Measurements from ENCODE around the gene GBE1.
A peak's percentile ranks its signal among the peaks of the same experiment; 100 is the strongest.
"Not testable (repeated sequence)": the region's sequence is repeated elsewhere in the genome, so short reads cannot be mapped to it uniquely, and the experiment has no call there.

The GBE1 gene

DNA sequence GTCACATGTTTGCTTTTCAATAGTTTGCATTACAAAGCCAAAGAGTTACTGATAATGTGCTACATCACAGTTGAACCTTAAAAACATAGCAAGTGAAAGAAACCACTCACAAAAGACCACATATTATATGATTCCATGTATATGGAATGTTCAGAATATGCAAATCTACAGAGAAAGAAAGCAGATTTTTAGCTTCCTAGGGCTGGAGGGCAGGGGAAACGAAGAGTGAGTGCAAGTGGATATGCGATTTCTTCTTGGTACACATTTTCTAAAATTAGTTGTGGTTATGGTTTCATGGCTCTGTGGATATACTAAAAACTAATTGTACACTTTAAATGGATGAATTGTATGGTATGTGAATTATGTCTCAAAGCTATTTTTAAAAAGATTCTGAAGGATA, 4.0 kb upstream of the GBE1 start:
- DNase-seq (ENCODE audit: low spot score in 2 of 2) (no peak), ATAC-seq (ENCODE audit: low read depth) (no peak)
- H3K9me3 Mint-ChIP-seq, result no peaks in the 10 kb centered on the region

DNA sequence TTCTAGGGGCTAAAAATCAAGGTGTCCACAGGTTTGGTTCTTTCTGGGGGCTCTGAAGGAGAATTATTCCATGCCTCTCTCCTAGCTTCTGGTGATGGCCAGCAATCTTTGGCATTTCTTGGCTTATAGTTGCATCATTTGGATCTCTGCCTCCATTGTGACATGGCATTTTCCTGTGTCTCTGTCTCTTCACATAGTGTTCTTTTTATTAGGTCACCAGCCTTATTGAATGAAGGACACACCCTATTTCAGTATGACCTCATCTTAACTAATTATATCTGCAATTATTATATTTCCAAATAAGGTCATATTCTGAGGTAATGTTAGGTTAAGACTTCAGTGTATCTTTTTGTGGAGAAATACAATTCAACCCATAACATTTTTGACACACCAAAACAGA, 3.2 kb upstream of the GBE1 start:
- no peaks in the 10 kb centered on the region for H3K36me3 Mint-ChIP-seq
- ATAC-seq (ENCODE audit: low read depth) (no peak), DNase-seq (ENCODE audit: low spot score in 2 of 2) (no peak)
- no peak overlapping the region for H3K27ac Mint-ChIP-seq
- H3K9me3 Mint-ChIP-seq, result no peaks in the 10 kb centered on the region
- H3K4me3 Mint-ChIP-seq, result no peak overlapping the region
- H3K27me3 Mint-ChIP-seq, result peaks cover 6% of the 10 kb centered on the region
- H3K4me1 Mint-ChIP-seq, result peaks cover 15% of the 10 kb centered on the region

More for the DNA sequence above, 4.0 kb upstream of the GBE1 start:
- Mint-ChIP-seq H3K27me3 (peaks cover 6% of the 10 kb centered on the region), H3K4me3 (no peak overlapping the region), H3K27ac (no peak overlapping the region), H3K4me1 (peaks cover 12% of the 10 kb centered on the region), H3K36me3 (no peaks in the 10 kb centered on the region)

DNA sequence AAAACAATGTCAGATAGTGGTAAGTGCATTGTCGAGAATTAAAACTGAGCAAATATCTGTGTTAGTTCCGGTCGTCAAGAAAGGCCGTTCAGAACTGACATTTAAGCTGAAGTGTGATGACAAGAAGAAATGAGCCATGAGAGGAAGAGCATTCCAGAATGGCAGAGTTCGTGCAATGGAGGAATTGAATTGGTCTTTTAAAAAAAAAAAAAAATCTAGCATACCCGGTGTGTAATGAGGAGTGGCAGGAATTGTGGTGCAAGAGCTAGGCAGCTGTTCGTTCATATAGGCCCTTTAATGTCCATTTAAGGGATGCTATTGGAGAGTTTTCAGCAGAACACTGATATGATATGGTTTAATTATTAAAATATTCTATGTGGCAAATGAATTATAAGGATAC, 2.6 kb upstream of the GBE1 start:
- H3K36me3 Mint-ChIP-seq, result peaks cover under 1% of the 10 kb centered on the region
- no peak overlapping the region for H3K4me3 Mint-ChIP-seq
- H3K4me1 Mint-ChIP-seq, result peaks cover 15% of the 10 kb centered on the region
- ATAC-seq (ENCODE audit: low read depth), result no peak
- no peaks in the 10 kb centered on the region for H3K9me3 Mint-ChIP-seq
- DNase-seq (ENCODE audit: low spot score in 2 of 2), result no peak
- H3K27me3 Mint-ChIP-seq, result peaks cover 4% of the 10 kb centered on the region
- no peak overlapping the region for H3K27ac Mint-ChIP-seq

DNA sequence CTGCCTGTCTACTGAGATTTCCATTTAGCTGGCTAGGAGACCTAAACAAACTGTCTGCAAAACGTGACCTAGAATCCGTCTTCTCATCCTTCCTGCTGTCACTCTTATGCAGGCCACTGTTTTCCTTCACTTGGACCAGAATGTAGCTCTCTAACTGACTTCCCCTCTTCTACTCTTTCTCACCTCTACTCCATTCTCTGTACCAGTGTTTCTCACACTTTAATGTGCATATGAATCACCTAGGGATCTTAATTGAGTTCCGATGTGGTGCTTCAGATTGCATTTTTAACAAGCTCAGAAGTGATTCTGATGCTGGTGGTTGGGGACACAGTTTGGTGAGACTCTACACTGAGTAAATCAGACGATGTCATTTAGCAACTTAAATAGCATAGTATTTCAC, 1.6 kb upstream of the GBE1 start:
- peaks cover 15% of the 10 kb centered on the region for H3K4me1 Mint-ChIP-seq
- H3K4me3 Mint-ChIP-seq, result peak overlapping the region; percentile 46
- DNase-seq (ENCODE audit: low spot score in 2 of 2), result no peak
- H3K9me3 Mint-ChIP-seq, result no peaks in the 10 kb centered on the region
- no peak for ATAC-seq (ENCODE audit: low read depth)
- no peaks in the 10 kb centered on the region for H3K27me3 Mint-ChIP-seq
- peaks cover 9% of the 10 kb centered on the region for H3K36me3 Mint-ChIP-seq
- peak overlapping the region; percentile 64 for H3K27ac Mint-ChIP-seq

DNA sequence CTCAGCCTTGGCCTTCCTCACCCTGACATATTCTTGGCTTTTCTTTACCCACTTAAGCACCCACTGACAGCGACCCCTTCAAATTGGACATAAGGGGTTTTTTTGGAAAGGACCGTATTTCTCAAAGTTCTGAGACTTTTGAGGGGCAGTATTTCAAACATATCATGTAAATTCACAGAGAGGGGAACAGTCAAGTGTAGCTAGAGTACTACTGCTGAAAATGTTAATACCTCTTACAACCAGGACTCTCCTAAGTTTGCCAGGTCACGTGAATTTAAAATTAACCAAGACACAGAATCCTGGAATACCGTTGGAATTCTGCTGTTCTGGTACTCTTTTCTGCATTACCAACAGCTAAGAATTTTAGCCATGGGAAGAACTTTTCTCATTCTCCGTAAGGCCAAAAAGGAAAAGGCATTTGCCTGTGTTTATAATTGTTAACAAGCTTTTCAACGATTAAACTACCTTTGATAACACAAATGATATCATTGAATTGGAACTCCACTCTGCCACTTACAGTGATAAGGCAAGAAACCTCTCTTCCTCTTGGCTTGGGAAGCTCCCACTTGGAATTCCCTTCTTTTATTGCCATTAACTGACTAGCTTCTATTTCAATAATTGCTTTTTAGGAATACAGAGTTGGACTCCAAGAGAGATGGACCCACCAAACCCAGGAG, 597 bp upstream of the GBE1 start:
- Mint-ChIP-seq H3K4me3 (peak overlapping the region; percentile 98), H3K36me3 (peaks cover 18% of the 10 kb centered on the region), H3K4me1 (peaks cover 15% of the 10 kb centered on the region), H3K9me3 (no peaks in the 10 kb centered on the region), H3K27me3 (no peaks in the 10 kb centered on the region), H3K27ac (peak overlapping the region; percentile 97)
- ATAC-seq (ENCODE audit: low read depth), result no peak
- no peak for DNase-seq (ENCODE audit: low spot score in 2 of 2)

DNA sequence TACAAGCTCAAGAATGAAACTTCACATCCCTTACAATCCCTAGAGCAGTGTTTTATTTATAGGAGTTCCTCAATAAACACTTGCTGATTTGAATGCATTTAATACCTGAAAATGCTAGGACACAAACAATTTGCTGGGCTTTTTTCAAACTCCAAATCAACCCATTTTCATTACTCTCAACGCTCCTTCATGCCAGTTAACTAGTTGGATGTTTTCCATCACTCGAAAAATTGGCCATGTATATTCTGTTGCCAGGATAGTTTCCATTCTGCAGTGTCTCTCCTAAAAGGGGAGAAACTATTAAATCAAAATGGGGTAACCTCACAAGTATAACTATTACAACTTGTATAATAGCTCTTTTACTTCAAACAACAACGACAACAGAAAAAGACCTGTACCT, 1.2 kb downstream of the GBE1 start:
- DNase-seq (ENCODE audit: low spot score in 2 of 2) (no peak), ATAC-seq (ENCODE audit: low read depth) (no peak)
- peaks cover 13% of the 10 kb centered on the region for H3K4me1 Mint-ChIP-seq
- H3K27me3 Mint-ChIP-seq, result no peaks in the 10 kb centered on the region
- peak overlapping the region; percentile 98 for H3K4me3 Mint-ChIP-seq
- H3K9me3 Mint-ChIP-seq, result no peaks in the 10 kb centered on the region
- peaks cover 22% of the 10 kb centered on the region for H3K36me3 Mint-ChIP-seq
- peak overlapping the region; percentile 97 for H3K27ac Mint-ChIP-seq

DNA sequence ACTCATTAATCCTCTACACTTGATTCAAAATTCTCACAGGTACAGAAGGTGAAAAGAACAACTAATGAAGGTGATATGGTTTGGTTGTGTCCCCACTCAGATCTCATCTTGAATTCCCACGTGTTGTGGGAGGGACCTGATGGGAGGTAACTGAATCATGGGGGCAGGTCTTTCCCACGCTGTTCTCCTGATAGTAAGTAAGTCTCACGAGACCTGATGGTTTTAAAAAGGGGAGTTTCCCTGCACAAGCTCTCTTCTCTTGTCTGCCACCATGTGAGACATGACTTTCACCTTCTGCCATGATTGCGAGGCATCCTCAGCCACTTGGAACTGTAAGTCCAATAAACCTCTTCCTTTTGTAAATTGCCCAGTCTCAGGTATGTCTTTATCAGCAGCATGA, 2.7 kb downstream of the GBE1 start:
- not testable (repeated sequence) for H3K4me3 Mint-ChIP-seq; ATAC-seq (ENCODE audit: low read depth); H3K27ac Mint-ChIP-seq; H3K9me3 Mint-ChIP-seq; H3K27me3 Mint-ChIP-seq; DNase-seq (ENCODE audit: low spot score in 2 of 2)
- Mint-ChIP-seq H3K4me1 (peaks cover 13% of the 10 kb centered on the region), H3K36me3 (peaks cover 29% of the 10 kb centered on the region)

DNA sequence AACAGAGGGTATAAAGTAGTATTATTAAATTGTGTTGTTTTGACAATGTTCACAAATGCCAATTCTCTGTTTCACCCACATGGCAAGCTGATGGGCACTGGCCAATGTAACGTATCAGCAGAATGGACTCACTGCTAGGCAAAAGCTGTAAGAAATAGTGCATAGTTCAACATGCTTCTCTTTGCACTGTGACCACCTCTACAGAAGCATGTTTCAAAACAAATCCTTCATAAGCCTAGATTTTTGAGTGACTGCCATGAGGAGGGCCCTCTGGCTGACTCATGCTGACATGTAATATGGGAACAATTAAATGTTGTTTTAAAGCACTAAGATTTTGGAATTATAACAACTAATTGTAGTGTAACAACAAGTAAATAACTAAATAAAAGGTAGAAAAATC, 3.2 kb downstream of the GBE1 start:
- peaks cover 3% of the 10 kb centered on the region for H3K9me3 Mint-ChIP-seq
- ATAC-seq (ENCODE audit: low read depth) (no peak), DNase-seq (ENCODE audit: low spot score in 2 of 2) (no peak)
- no peak overlapping the region for H3K27ac Mint-ChIP-seq
- no peak overlapping the region for H3K4me3 Mint-ChIP-seq
- no peaks in the 10 kb centered on the region for H3K27me3 Mint-ChIP-seq
- peaks cover 29% of the 10 kb centered on the region for H3K36me3 Mint-ChIP-seq
- H3K4me1 Mint-ChIP-seq, result peaks cover 13% of the 10 kb centered on the region

DNA sequence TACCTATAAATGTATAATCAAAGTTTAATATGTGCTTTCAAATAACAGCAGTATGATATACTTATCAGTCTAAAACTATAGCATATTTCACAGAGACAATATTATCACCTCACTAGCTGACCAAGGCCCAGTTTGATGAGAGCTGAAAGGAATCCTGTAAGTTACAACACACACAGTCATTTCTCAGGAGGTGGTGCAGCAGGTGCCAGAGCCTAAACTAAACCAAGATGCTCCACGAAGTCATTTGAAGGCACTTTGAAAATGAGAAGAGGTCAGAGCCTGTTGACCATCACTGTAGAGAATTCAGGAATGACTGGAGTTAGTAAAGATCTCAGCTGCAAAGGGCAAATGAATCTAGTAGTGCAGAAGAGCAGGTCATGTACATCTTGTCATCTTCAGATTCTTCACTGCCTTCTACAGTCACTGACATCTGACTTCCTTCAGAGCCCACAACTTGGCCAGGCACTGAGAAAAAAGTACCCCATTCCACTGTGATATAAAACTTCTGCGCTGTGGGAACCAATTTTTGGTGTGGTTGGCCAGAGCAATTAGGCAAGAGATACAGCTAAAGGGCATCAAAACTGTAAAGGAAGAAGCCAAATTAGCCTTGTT, 7.9 kb downstream of the GBE1 start:
- peaks cover 32% of the 10 kb centered on the region for H3K36me3 Mint-ChIP-seq
- peaks cover 3% of the 10 kb centered on the region for H3K4me1 Mint-ChIP-seq
- no peak overlapping the region for H3K27ac Mint-ChIP-seq
- no peaks in the 10 kb centered on the region for H3K27me3 Mint-ChIP-seq
- no peak for ATAC-seq (ENCODE audit: low read depth)
- peaks cover 3% of the 10 kb centered on the region for H3K9me3 Mint-ChIP-seq
- H3K4me3 Mint-ChIP-seq, result no peak overlapping the region
- no peak for DNase-seq (ENCODE audit: low spot score in 2 of 2)

DNA sequence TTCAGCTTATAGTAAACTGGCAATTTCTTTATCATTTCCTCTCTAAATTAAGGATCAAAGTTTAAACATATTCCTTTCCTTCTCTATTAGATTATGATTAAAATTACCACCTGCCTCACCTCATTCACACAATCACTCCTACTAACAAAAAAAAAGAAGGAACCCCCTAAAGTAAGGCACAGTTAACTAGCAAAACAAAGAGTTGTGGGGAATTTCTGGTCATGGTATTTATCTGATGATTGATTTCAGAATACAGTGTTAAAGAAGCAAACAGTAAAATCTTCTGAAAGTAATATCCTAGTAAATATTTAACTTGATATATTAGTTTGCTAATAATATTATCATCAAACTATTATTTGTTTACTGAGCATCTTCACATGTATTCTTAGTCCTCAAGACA, 8.8 kb downstream of the GBE1 start:
- Mint-ChIP-seq H3K27ac (no peak overlapping the region), H3K4me1 (peaks cover 3% of the 10 kb centered on the region)
- no peak for ATAC-seq (ENCODE audit: low read depth)

DNA sequence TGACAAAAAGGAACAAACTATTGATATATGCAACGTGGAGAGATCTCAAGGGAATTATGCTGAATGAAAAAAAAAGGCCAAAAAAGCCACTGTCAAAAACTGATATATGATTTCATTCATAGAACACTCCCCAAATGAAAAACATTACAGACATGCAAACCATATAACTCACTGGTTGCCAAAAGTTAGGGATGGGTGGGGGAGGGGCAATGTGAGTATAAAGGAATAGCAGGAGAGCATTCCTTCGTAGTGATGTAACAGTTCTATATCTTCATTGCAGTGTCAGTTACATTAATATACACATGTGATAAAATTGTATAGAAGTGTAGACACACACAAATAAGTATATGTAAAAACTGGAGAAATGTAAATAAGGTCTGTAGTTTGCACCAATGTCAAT, 12.2 kb downstream of the GBE1 start:
- H3K4me1 Mint-ChIP-seq, result peaks cover 3% of the 10 kb centered on the region
- no peak overlapping the region for H3K27ac Mint-ChIP-seq
- H3K36me3 Mint-ChIP-seq, result peaks cover 13% of the 10 kb centered on the region
- no peak overlapping the region for H3K4me3 Mint-ChIP-seq
- ATAC-seq (ENCODE audit: low read depth), result no peak
- no peaks in the 10 kb centered on the region for H3K9me3 Mint-ChIP-seq
- no peak for DNase-seq (ENCODE audit: low spot score in 2 of 2)
- no peaks in the 10 kb centered on the region for H3K27me3 Mint-ChIP-seq

More for the DNA sequence above, 8.8 kb downstream of the GBE1 start:
- H3K4me3 Mint-ChIP-seq, result no peak overlapping the region
- H3K27me3 Mint-ChIP-seq, result no peaks in the 10 kb centered on the region
- H3K9me3 Mint-ChIP-seq, result peaks cover 3% of the 10 kb centered on the region
- H3K36me3 Mint-ChIP-seq, result peaks cover 28% of the 10 kb centered on the region
- no peak for DNase-seq (ENCODE audit: low spot score in 2 of 2)

DNA sequence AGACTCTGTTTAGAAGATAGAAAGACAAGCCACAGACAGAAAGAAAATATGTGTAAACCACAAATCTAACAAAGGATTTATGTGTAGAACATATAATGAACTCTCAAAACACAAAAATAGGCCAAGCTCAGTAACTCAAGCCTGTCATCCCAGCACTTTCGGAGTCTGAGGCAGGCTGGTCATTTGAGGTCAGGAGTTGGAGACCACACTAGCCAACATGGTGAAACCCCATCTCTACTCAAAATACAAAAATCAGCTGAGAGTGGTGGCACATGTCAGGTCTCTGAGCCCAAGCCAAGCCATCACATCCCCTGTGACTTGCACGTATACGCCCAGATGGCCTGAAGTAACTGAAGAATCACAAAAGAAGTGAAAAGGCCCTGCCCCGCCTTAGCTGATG, 14.2 kb downstream of the GBE1 start:
- H3K27me3 Mint-ChIP-seq; H3K4me1 Mint-ChIP-seq; H3K9me3 Mint-ChIP-seq; ATAC-seq (ENCODE audit: low read depth); H3K27ac Mint-ChIP-seq; H3K4me3 Mint-ChIP-seq; DNase-seq (ENCODE audit: low spot score in 2 of 2): not testable (repeated sequence)
- H3K36me3 Mint-ChIP-seq, result peaks cover 14% of the 10 kb centered on the region

DNA sequence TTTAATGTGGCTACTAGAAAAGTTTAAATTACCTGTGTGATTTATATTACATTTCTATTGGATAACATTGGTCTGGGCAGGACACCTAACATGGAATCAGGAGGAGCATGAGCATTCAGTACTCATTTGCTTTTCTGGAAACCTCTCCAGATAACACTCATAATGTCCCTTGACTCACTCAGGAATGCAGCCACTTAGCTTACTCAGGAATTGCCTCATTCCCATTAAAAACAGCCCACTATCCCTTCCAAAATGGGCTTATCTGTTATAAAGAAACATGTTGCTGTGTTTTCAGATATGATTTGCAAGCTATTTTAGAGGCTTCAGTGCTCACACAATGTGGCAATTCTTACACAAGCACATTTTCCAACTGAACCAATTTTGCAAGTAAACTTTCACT, 17.1 kb downstream of the GBE1 start:
- no peak for ATAC-seq (ENCODE audit: low read depth)
- no peak for DNase-seq (ENCODE audit: low spot score in 2 of 2)
- no peak overlapping the region for H3K4me3 Mint-ChIP-seq
- no peaks in the 10 kb centered on the region for H3K27me3 Mint-ChIP-seq
- peaks cover 6% of the 10 kb centered on the region for H3K36me3 Mint-ChIP-seq
- H3K4me1 Mint-ChIP-seq, result peaks cover 10% of the 10 kb centered on the region
- no peak overlapping the region for H3K27ac Mint-ChIP-seq
- H3K9me3 Mint-ChIP-seq, result no peaks in the 10 kb centered on the region

DNA sequence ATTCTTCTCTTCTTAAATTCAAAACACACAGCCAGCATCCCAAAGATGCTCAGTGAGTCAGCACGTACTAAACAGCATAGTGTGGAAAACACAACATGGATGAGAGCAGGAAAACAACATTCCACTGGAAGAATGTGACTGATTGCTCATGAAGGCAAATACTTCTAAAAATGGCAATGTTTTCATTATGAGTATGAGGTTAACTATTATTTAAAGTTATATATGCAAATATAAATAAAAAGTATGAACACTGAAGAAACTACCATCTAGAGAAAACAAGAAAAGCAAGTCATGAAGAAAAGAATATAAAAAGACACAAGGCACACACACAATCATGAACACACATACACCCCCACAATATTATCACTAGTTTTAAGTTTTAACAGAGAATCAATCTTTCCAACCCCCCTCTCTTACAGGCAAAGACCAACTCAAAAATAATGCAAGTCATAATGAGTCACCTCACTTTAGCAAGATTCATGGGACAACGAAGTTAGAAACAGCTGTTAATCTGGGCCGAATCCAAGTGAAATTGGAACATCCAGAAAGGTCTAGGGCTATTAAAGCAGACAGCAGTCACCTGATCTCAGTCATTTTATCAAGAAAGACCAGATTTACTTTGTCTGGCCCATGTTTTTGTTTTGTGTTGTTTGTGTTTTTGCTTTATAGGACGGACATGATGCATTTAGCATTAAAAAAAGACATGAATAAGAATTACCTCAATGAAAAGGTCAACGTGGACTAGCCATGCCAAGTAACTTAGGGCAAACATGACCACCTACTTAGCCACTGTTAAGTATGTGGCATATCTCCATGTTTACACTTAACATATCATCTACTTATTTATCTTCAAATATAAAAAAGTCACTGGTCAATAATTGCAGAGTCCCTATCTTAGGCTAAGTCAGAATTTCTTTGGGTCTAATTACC, 18.1 kb downstream of the GBE1 start:
- peaks cover 7% of the 10 kb centered on the region for H3K36me3 Mint-ChIP-seq
- no peaks in the 10 kb centered on the region for H3K27me3 Mint-ChIP-seq
- DNase-seq (ENCODE audit: low spot score in 2 of 2) (no peak), ATAC-seq (ENCODE audit: low read depth) (no peak)
- H3K4me1 Mint-ChIP-seq, result peaks cover 10% of the 10 kb centered on the region
- no peak overlapping the region for H3K4me3 Mint-ChIP-seq
- H3K27ac Mint-ChIP-seq, result no peak overlapping the region
- no peaks in the 10 kb centered on the region for H3K9me3 Mint-ChIP-seq
